GM23338 (cell line): ENCODE data around the gene NOVA1. TPM values are rescaled to one million over a fixed set of nuclear protein-coding genes. Genes with fewer than 3 reads are reported as not detected.

Source experiments
- ATAC-seq: fragments of 200-7000 bp; cut with Tn5 transposase; 3 replicates; pipeline ENCODE4 v1.9.1; 2020
- DNase-seq: peaks from one replicate; pipeline ENCODE4 v3.0.0-alpha.2; 2015; ENCODE audit warnings: low spot score
- H2AFZ ChIP-seq: fragments of 200-600 bp; sonication (generic); 2 replicates; pipeline ENCODE4 v1.8.0; 2016; ENCODE audit warnings: antibody characterized with exemption, mild to moderate bottlenecking, moderate library complexity
- H3F3A ChIP-seq: fragments of 200-600 bp; sonication (generic); replicated peaks from 2 replicates; pipeline ENCODE4 v1.8.0; 2017; ENCODE audit warnings: antibody characterized with exemption, mixed run types, low read depth
- H3K27ac ChIP-seq: fragments of 200-600 bp; sonication (generic); 2 replicates; pipeline ENCODE4 v1.6.1; 2016; ENCODE audit warnings: low read depth
- H3K27me3 ChIP-seq: fragments of 200-600 bp; sonication (generic); 2 replicates; pipeline ENCODE4 v1.8.0; 2016; ENCODE audit warnings: mild to moderate bottlenecking, mixed run types, moderate library complexity; ENCODE audit not compliant: insufficient read depth
- H3K36me3 ChIP-seq: fragments of 200-600 bp; sonication (generic); 2 replicates; pipeline ENCODE4 v1.8.0; 2016; ENCODE audit warnings: mild to moderate bottlenecking; ENCODE audit not compliant: insufficient read depth
- H3K4me1 ChIP-seq: fragments of 200-600 bp; sonication (generic); 2 replicates; pipeline ENCODE4 v1.8.0; 2016; ENCODE audit warnings: mild to moderate bottlenecking, moderate library complexity; ENCODE audit not compliant: insufficient read depth
- H3K4me2 ChIP-seq: fragments of 200-600 bp; sonication (generic); 2 replicates; pipeline ENCODE4 v1.7.1; 2017; ENCODE audit warnings: mixed run types
- H3K4me3 ChIP-seq: fragments of 200-600 bp; sonication (generic); 2 replicates; pipeline ENCODE4 v1.6.1; 2016; ENCODE audit warnings: mixed run types
- H3K79me2 ChIP-seq: fragments of 200-600 bp; sonication (generic); replicated peaks from 2 replicates; pipeline ENCODE4 v1.8.0; 2017; ENCODE audit warnings: mild to moderate bottlenecking; ENCODE audit not compliant: insufficient read depth
- H3K9me2 ChIP-seq: fragments of 200-600 bp; sonication (generic); 2 replicates; pipeline ENCODE4 v1.8.0; 2017; ENCODE audit not compliant: insufficient read depth
- H4K20me1 ChIP-seq: fragments of 200-600 bp; sonication (generic); replicated peaks from 2 replicates; pipeline ENCODE4 v1.8.0; 2017; ENCODE audit warnings: mild to moderate bottlenecking; ENCODE audit not compliant: insufficient read depth
- H3K27ac Mint-ChIP-seq: 2 replicates; pipeline ENCODE4 v1.8.0; 2020; ENCODE audit warnings: inconsistent platforms, mild to moderate bottlenecking, moderate library complexity, mixed read lengths
- H3K27me3 Mint-ChIP-seq: 3 replicates; pipeline ENCODE4 v1.8.0; 2022; ENCODE audit warnings: low read depth, mild to moderate bottlenecking, moderate library complexity, mixed read lengths, inconsistent platforms; ENCODE audit not compliant: insufficient read depth, poor library complexity
- H3K36me3 Mint-ChIP-seq: 3 replicates; pipeline ENCODE4 v1.8.0; 2021; ENCODE audit warnings: low read depth, mild to moderate bottlenecking, inconsistent platforms, moderate library complexity, mixed read lengths
- H3K4me1 Mint-ChIP-seq: 3 replicates; pipeline ENCODE4 v1.8.0; 2020; ENCODE audit warnings: mild to moderate bottlenecking, inconsistent platforms, mixed read lengths
- H3K4me3 Mint-ChIP-seq: 3 replicates; pipeline ENCODE4 v1.8.0; 2021; ENCODE audit warnings: moderate library complexity, mild to moderate bottlenecking, inconsistent platforms, mixed read lengths
- H3K9me3 Mint-ChIP-seq: 3 replicates; pipeline ENCODE4 v1.8.0; 2020; ENCODE audit warnings: moderate library complexity, mild to moderate bottlenecking, inconsistent platforms, mixed read lengths
- CREB1 ChIP-seq: fragments of 250-450 bp; sonication (Bioruptor Pico); IDR thresholded peaks from 2 replicates; pipeline ENCODE4 v1.5.0; 2020; ENCODE audit warnings: low read depth, mild to moderate bottlenecking, moderate library complexity
- ETS1 ChIP-seq: IDR thresholded peaks from 2 replicates; pipeline ENCODE4 v1.6.1; 2016; ENCODE audit warnings: antibody characterized with exemption
- EZH2 ChIP-seq: fragments of 200-600 bp; sonication (generic); IDR thresholded peaks from one replicate; pipeline ENCODE4 v1.8.0; 2017; ENCODE audit warnings: antibody characterized with exemption, mild to moderate bottlenecking, low read depth; ENCODE audit not compliant: unreplicated experiment
- JUNB ChIP-seq: IDR thresholded peaks from one replicate; pipeline ENCODE4 v1.6.1; 2016; ENCODE audit warnings: antibody characterized with exemption; ENCODE audit not compliant: unreplicated experiment
- NANOG ChIP-seq: IDR thresholded peaks from 2 replicates; pipeline ENCODE4 v1.6.1; 2016; ENCODE audit warnings: antibody characterized with exemption, borderline replicate concordance
- POLR2AphosphoS5 ChIP-seq: IDR thresholded peaks from 2 replicates; pipeline ENCODE4 v1.6.1; 2016; ENCODE audit warnings: antibody characterized with exemption, low read depth
- STAT1 ChIP-seq: IDR thresholded peaks from one replicate; pipeline ENCODE4 v1.6.1; 2016; ENCODE audit warnings: antibody characterized with exemption; ENCODE audit not compliant: unreplicated experiment
- ZNF114 ChIP-seq: fragments of 250-450 bp; sonication (Bioruptor Pico); IDR thresholded peaks from 2 replicates; pipeline ENCODE4 v1.5.0; 2020; ENCODE audit warnings: mild to moderate bottlenecking, moderate library complexity
- ZNF331 ChIP-seq: fragments of 250-450 bp; sonication (Bioruptor Pico); IDR thresholded peaks from 2 replicates; pipeline ENCODE4 v1.5.0; 2020; ENCODE audit warnings: low read depth, mild to moderate bottlenecking, moderate library complexity
- ZNF462 ChIP-seq: fragments of 250-450 bp; sonication (Bioruptor Pico); IDR thresholded peaks from 2 replicates; pipeline ENCODE4 v1.5.0; 2020; ENCODE audit warnings: mild to moderate bottlenecking, moderate library complexity
- polyA plus RNA-seq: library from polyadenylated mRNA; unstranded; fragments of >200 nt; fragmentation: Nextera tagmentation; extraction: Ambion mirVana; gene quantifications from 2 replicates; pipeline ENCODE4 v1.2.1, GENCODE V29; 2016
- total RNA-seq: library from RNA; depleted of rRNA; stranded (reverse); fragments of >200 nt; shearing (Covaris generic); gene quantifications from 2 replicates; pipeline ENCODE4 v1.2.3, GENCODE V29; 2014
- TF ChIP-seq, protein P1 (sequence below), 2 experiments: fragments of 200-600 bp in 1 of 2; sonication (generic) in 1 of 2; conservative IDR thresholded peaks; 2 replicates each; pipeline versions ENCODE4 v1.5.1 to v1.6.1; 2016 to 2017; ENCODE audit warnings: antibody characterized with exemption in 2 of 2, low read depth in 2 of 2, mild to moderate bottlenecking in 2 of 2, moderate library complexity in 1 of 2

The NOVA1 gene
- total and polyA plus RNA-seq, 2 experiments from 2014 or later, result 8.1 to 11.6 TPM

GRCh38 chr14:26548406-26548805 is 49.4 kb downstream of the NOVA1 start:
- no peak for ATAC-seq
- H3K27me3 Mint-ChIP-seq, result no peaks in the 10 kb centered on the region
- Histone ChIP-seq H3K9me2 (no peaks in the 10 kb centered on the region), H3K4me3 (no peak overlapping the region), H3K4me2 (no peak overlapping the region), H3K27me3 (no peaks in the 10 kb centered on the region), H3K36me3 (no peaks in the 10 kb centered on the region), H4K20me1 (no peaks in the 10 kb centered on the region), H2AFZ (no peak overlapping the region), H3K27ac (no peak overlapping the region), H3F3A (no peaks in the 10 kb centered on the region), H3K4me1 (peaks cover 3% of the 10 kb centered on the region; the same call in 1 of the 2 replicates), H3K79me2 (no peaks in the 10 kb centered on the region)
- no peak for DNase-seq
- H3K4me1 Mint-ChIP-seq, result peaks cover 6% of the 10 kb centered on the region; the same call in 2 of the 3 replicates
- no peak overlapping the region for H3K27ac Mint-ChIP-seq
- no peaks in the 10 kb centered on the region for H3K9me3 Mint-ChIP-seq
- H3K4me3 Mint-ChIP-seq, result no peak overlapping the region
- TF ChIP-seq JUNB, result no peak
- no peak for TF ChIP-seq CREB1 (CRISPR knock-in tag)
- TF ChIP-seq ZNF462 (CRISPR knock-in tag), result no peak
- no peaks in the 10 kb centered on the region for H3K36me3 Mint-ChIP-seq

DNA sequence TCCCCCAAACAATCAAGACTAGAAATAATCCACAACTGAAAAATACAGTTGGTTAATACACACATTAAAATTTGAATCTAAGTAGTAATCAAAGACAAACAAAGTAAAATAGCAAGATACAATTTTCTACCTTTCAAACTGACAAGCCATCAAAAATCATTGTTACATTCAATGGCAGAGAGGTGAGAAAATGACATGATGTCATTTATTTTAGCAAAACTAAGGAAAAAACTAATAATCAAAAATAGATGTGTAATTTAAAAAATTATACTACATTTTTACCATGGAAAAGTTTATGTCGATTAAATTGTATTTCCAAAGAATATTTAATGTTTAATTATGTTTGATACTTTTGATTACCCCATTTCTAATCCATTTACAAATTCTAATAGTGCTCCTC is 59.7 kb downstream of the NOVA1 start:
- H4K20me1 ChIP-seq, result no peaks in the 10 kb centered on the region; the same call in 1 of the 2 replicates
- Mint-ChIP-seq H3K4me1 (peaks cover 2% of the 10 kb centered on the region; the same call in 1 of the 3 replicates), H3K27ac (no peak overlapping the region), H3K27me3 (no peaks in the 10 kb centered on the region), H3K4me3 (no peak overlapping the region), H3K9me3 (peaks cover 16% of the 10 kb centered on the region; the same call in 2 of the 3 replicates), H3K36me3 (peaks cover 13% of the 10 kb centered on the region; the same call in 2 of the 3 replicates)
- no peaks in the 10 kb centered on the region for H3K79me2 ChIP-seq
- no peak overlapping the region for H3K27ac ChIP-seq
- 0 out of 2 replicates have a peak, but pooled peaks cover 3% of the 10 kb centered on the region for H3K4me1 ChIP-seq
- H3K4me3 ChIP-seq, result no peak overlapping the region
- no peak overlapping the region for H2AFZ ChIP-seq
- H3K4me2 ChIP-seq, result no peak overlapping the region
- no peak for ATAC-seq
- H3K36me3 ChIP-seq, result no peaks in the 10 kb centered on the region
- H3K9me2 ChIP-seq, result no peaks in the 10 kb centered on the region
- H3F3A ChIP-seq, result no peaks in the 10 kb centered on the region
- H3K27me3 ChIP-seq, result no peaks in the 10 kb centered on the region
- DNase-seq, result no peak
- TF ChIP-seq EZH2 (no peak), ZNF114 (CRISPR knock-in tag) (no peak), CREB1 (CRISPR knock-in tag) (no peak), STAT1 (no peak), ZNF331 (CRISPR knock-in tag) (no peak), NANOG (no peak), POLR2AphosphoS5 (no peak), ETS1 (no peak), JUNB (no peak)
- TF ChIP-seq, protein P1, sequence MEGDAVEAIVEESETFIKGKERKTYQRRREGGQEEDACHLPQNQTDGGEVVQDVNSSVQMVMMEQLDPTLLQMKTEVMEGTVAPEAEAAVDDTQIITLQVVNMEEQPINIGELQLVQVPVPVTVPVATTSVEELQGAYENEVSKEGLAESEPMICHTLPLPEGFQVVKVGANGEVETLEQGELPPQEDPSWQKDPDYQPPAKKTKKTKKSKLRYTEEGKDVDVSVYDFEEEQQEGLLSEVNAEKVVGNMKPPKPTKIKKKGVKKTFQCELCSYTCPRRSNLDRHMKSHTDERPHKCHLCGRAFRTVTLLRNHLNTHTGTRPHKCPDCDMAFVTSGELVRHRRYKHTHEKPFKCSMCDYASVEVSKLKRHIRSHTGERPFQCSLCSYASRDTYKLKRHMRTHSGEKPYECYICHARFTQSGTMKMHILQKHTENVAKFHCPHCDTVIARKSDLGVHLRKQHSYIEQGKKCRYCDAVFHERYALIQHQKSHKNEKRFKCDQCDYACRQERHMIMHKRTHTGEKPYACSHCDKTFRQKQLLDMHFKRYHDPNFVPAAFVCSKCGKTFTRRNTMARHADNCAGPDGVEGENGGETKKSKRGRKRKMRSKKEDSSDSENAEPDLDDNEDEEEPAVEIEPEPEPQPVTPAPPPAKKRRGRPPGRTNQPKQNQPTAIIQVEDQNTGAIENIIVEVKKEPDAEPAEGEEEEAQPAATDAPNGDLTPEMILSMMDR (conservative IDR thresholded peaks at IDR 0.05; ENCODE audit: low read depth in 2 of 2), result no peak
